Spleen (tissue), 11 donors: ENCODE data around the gene SLC30A4. TPM values are rescaled to one million over a fixed set of nuclear protein-coding genes. Genes with fewer than 3 reads are reported as not detected.
"Not testable (repeated sequence)": the region's sequence is repeated elsewhere in the genome, so short reads cannot be mapped to it uniquely, and the experiment has no call there.

Experiments used
- DNase-seq: peaks from one replicate; pipeline ENCODE4 v3.0.0-alpha.2; 2020
- H3K27ac ChIP-seq, 8 donors: fragments of 200-600 bp; sonication (generic) in 7 of 8; 1 replicate in 4 of 8; 2 replicates in 4 of 8; pipeline versions ENCODE4 v1.5.0 to v1.8.0; 2016 to 2021; ENCODE audit warnings: inconsistent platforms in 4 of 8, mild to moderate bottlenecking in 4 of 8, moderate library complexity in 1 of 8
- H3K27me3 ChIP-seq, 7 donors: fragments of 200-600 bp; sonication (generic) in 6 of 7; replicated peaks in 1 of 7; 1 replicate in 4 of 7; 2 replicates in 3 of 7; pipeline versions ENCODE4 v1.5.0 to v1.8.0; 2016 to 2021; ENCODE audit warnings: inconsistent platforms in 3 of 7, mild to moderate bottlenecking in 1 of 7
- H3K36me3 ChIP-seq, 6 donors: fragments of 200-600 bp; sonication (generic) in 5 of 6; 1 replicate in 4 of 6; 2 replicates in 2 of 6; pipeline versions ENCODE4 v1.5.0 to v1.8.0; 2016 to 2021; ENCODE audit warnings: inconsistent platforms in 2 of 6
- H3K4me1 ChIP-seq, 6 donors: fragments of 200-600 bp; sonication (generic) in 5 of 6; 1 replicate in 3 of 6; 2 replicates in 3 of 6; pipeline versions ENCODE4 v1.5.0 to v1.8.0; 2016 to 2021; ENCODE audit warnings: inconsistent platforms in 3 of 6
- H3K4me3 ChIP-seq, 8 donors: fragments of 200-600 bp; sonication (generic) in 7 of 8; 1 replicate in 4 of 8; 2 replicates in 4 of 8; pipeline versions ENCODE4 v1.5.0 to v1.8.0; 2016 to 2021; ENCODE audit warnings: inconsistent platforms in 4 of 8, mild to moderate bottlenecking in 4 of 8, moderate library complexity in 2 of 8
- H3K9me3 ChIP-seq, 8 donors: fragments of 200-600 bp; sonication (generic) in 7 of 8; 1 replicate in 4 of 8; 2 replicates in 4 of 8; pipeline versions ENCODE4 v1.5.0 to v1.8.0; 2016 to 2021; ENCODE audit warnings: inconsistent platforms in 4 of 8
- POLR2A ChIP-seq, 3 donors: fragments of 450-650 bp; IDR thresholded peaks; one replicate each; pipeline ENCODE4 v1.5.1; 2017; ENCODE audit warnings: antibody characterized with exemption in 3 of 3, mild to moderate bottlenecking in 1 of 3
- POLR2AphosphoS5 ChIP-seq, 3 donors: sonication (generic); formaldehyde crosslinking; IDR thresholded peaks; one replicate each; pipeline ENCODE4 v1.5.1; 2017; ENCODE audit warnings: antibody characterized with exemption in 3 of 3
- WGBS, 5 donors: extraction: QIAGEN DNeasy Blood & Tissue Kit in 3 of 5; methylation state at CpG; one replicate each; pipeline versions ENCODE4 v1.1.5 to v1.1.7; 2013 to 2018; 5-methylcytosine and 5-hydroxymethylcytosine counted together
- intact Hi-C: fragments of 100-400 bp; cut with DNase I; formaldehyde crosslinking; loops from one replicate; pipeline ENCODE4 v1.15.0; 2023; ENCODE audit warnings: low total_unique reads
- polyA plus RNA-seq, 3 donors: library from polyadenylated mRNA; stranded (reverse); fragments of 200-250 nt; gene quantifications; one replicate each; pipeline ENCODE4 v1.2.1, GENCODE V29; 2013
- total RNA-seq, 7 donors: library from RNA; depleted of rRNA in 3 of 7; stranded (reverse); fragments of >200 nt in 3 of 7; fragmentation: NEBNext Ultra II Directional in 4 of 7; extraction: Animal tissue kit (Norgen Biotek cat#: 25700) in 4 of 7; gene quantifications; one replicate each; pipeline versions ENCODE4 v1.1.0 to v1.2.1, GENCODE V29; 2016 to 2021
- TF ChIP-seq, protein P1 (sequence below), 11 experiments: fragments of 200-600 bp in 7 of 11; fragments of 450-650 bp in 4 of 11; sonication (generic) in 4 of 11; IDR thresholded peaks in 8 of 11; conservative IDR thresholded peaks in 3 of 11; 1 replicate in 7 of 11; 2 replicates in 4 of 11; pipeline versions ENCODE4 v1.4.0 to v1.8.0; 2016 to 2021; ENCODE audit warnings: antibody characterized with exemption in 11 of 11, inconsistent platforms in 4 of 11, mild to moderate bottlenecking in 1 of 11
- donor health status: healthy with polysubstance abuse.
- donor health status: DM: no; HTN: no; CAD: no; lungs with moderate emphysema.
- donor health status: DM: no; HTN: no; CAD: no.
- donor health status: Bipolar disorder and iron deficiency.
- donor health status: healthy.
- donor health status: DM: no; HTN: no; CAD: no.
- donor health status: DM: yes; HTN: yes; CAD: no.

The SLC30A4 gene
- total and polyA plus RNA-seq, 10 donors: 1.0 to 11.8 (median 7.8) TPM

DNA sequence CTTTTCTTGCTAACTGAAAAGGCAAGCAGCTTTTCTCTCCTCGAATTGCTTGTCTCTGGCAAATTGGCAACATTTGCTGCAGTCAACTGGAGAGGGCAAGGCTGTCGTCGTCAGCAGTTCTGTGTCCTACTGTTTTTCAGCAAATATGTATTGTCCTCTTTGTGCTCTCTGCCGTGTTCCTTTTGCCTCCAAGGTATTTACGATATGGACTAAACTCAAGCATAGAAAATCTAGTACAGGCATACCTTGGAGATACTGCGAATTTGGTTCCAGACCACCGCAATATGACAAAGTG lies 558 bp upstream of the SLC30A4 start:
- intact Hi-C loops: loop anchor here (10.0 kb wide), 1 partner anchor 62 kb away; the partner anchor contains the start of gene BLOC1S6
- H3K27me3 ChIP-seq: peaks cover 0 to 22% (median 0%) of the 10 kb centered on the region in 7 donors
- H3K27ac ChIP-seq: peak overlapping the region; percentile 63 to 89 (median 86)
- 32 to 40% (median 33%) methylated on average over 7 of the region's 7 CpGs for WGBS, 5 donors
- no peak for DNase-seq
- H3K9me3 ChIP-seq: no peaks in the 10 kb centered on the region
- H3K4me3 ChIP-seq: peak overlapping the region; percentile 73 to 92 (median 79)
- peaks cover 0 to 1% (median 0%) of the 10 kb centered on the region in 6 donors for H3K36me3 ChIP-seq
- H3K4me1 ChIP-seq: peaks cover 8 to 58% (median 31%) of the 10 kb centered on the region in 6 donors
- TF ChIP-seq POLR2AphosphoS5 (IDR thresholded peaks at IDR 0.05) (no peak), POLR2A (IDR thresholded peaks at IDR 0.05) (no peak)
- TF ChIP-seq, protein P1, sequence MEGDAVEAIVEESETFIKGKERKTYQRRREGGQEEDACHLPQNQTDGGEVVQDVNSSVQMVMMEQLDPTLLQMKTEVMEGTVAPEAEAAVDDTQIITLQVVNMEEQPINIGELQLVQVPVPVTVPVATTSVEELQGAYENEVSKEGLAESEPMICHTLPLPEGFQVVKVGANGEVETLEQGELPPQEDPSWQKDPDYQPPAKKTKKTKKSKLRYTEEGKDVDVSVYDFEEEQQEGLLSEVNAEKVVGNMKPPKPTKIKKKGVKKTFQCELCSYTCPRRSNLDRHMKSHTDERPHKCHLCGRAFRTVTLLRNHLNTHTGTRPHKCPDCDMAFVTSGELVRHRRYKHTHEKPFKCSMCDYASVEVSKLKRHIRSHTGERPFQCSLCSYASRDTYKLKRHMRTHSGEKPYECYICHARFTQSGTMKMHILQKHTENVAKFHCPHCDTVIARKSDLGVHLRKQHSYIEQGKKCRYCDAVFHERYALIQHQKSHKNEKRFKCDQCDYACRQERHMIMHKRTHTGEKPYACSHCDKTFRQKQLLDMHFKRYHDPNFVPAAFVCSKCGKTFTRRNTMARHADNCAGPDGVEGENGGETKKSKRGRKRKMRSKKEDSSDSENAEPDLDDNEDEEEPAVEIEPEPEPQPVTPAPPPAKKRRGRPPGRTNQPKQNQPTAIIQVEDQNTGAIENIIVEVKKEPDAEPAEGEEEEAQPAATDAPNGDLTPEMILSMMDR (IDR thresholded peaks at IDR 0.05 in 8 of 11, conservative IDR thresholded peaks at IDR 0.05 in 3 of 11): no peak

DNA sequence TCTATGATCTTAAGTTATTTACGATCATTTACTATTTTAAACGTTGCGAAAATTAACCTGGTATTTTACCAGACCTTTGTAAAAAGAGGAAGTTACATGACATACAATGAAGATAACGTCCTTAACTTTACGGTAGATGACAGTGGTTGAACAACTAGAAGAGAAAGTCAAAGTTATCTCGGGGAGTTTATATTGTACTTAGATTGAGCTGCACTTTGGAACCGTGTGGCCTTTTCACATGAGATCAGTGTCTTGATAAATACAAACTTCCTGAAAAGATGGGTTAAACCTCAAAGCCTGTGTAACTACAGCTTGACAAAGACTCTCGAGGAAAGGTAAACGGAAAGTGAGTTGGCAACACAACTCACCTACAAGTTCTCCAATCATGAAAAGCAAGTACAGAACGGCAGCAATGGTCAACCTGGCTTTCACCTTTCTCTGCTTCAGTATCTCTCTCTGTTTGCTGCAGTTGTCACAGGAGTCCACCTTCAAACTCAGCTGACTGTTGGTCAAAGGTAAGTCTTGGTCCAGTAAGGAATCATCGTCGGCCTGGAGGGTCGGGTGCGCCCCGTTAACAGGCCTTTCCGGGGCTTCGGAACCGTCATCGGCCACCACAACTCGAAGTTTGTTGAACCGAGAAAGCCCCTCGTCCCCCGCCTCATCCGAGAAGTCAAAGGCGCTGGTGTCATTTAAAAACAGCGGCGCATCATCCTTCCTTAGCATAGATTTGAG lies 793 bp downstream of the SLC30A4 start:
- Histone ChIP-seq H3K36me3 (peaks cover 0 to 6% (median 0%) of the 10 kb centered on the region in 6 donors), H3K27ac (peak overlapping the region; percentile 69 to 89 (median 86)), H3K4me3 (peak overlapping the region; percentile 73 to 92 (median 79)), H3K27me3 (peaks cover 0 to 22% (median 0%) of the 10 kb centered on the region in 7 donors), H3K4me1 (peaks cover 8 to 52% (median 31%) of the 10 kb centered on the region in 6 donors), H3K9me3 (no peaks in the 10 kb centered on the region)
- DNase-seq: no peak
- 3 to 6% (median 3%) methylated on average over 16 to 27 of the region's 27 CpGs for WGBS, 5 donors
- TF ChIP-seq POLR2A (IDR thresholded peaks at IDR 0.05): no peak
- TF ChIP-seq POLR2AphosphoS5 (IDR thresholded peaks at IDR 0.05): no peak
- TF ChIP-seq, protein P1 (IDR thresholded peaks at IDR 0.05 in 8 of 11, conservative IDR thresholded peaks at IDR 0.05 in 3 of 11): no peak
- intact Hi-C loops: loop anchor here (10.0 kb wide), 1 partner anchor 63 kb away; the partner anchor contains the start of gene BLOC1S6

DNA sequence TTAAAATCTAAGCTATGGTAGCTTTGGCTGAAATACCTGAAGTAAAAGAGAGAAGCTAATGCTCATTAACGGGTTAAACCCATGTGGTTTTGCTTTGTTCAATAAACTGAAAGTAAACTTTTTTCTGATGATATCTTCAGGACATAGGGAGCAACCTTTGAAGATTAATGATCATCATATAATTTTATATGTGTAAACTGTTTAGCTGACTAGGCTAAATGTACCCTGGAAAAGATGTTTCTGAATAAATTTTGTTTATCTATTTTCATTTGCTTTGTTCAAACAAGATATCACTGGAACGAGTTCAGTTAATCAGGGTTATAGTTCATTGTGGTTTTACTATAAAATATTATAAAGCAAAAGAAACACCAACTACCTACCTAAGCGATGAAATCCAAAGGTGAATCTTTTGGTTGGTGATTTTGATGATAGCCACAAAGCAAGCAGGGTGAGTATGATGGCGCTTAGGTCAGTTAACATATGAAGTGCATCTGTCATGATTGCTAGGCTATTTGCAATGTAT lies 11.7 kb downstream of the SLC30A4 start:
- Histone ChIP-seq H3K27me3 (no peaks in the 10 kb centered on the region), H3K27ac (no peak overlapping the region), H3K4me1 (no peaks in the 10 kb centered on the region), H3K9me3 (no peaks in the 10 kb centered on the region), H3K36me3 (peaks cover 0 to 56% (median 15%) of the 10 kb centered on the region in 6 donors), H3K4me3 (no peak overlapping the region)
- intact Hi-C loops: no loop called here
- no peak for DNase-seq
- 83 to 91% (median 90%) methylated on average over 4 of the region's 4 CpGs for WGBS, 5 donors
- TF ChIP-seq POLR2A (IDR thresholded peaks at IDR 0.05): no peak
- TF ChIP-seq, protein P1 (IDR thresholded peaks at IDR 0.05 in 8 of 11, conservative IDR thresholded peaks at IDR 0.05 in 3 of 11): no peak
- TF ChIP-seq POLR2AphosphoS5 (IDR thresholded peaks at IDR 0.05): no peak

- DNase-seq, H3K4me1 ChIP-seq, H3K9me3 ChIP-seq, H3K27ac ChIP-seq, H3K4me3 ChIP-seq, intact Hi-C loops, H3K27me3 ChIP-seq: not testable (repeated sequence)
- WGBS, 5 donors: 95 to 99% (median 98%) methylated on average over 6 of the region's 6 CpGs
- H3K36me3 ChIP-seq: peaks cover 0 to 65% (median 15%) of the 10 kb centered on the region in 6 donors
Measured at GRCh38 chr15:45507143-45507542, 15.4 kb downstream of the SLC30A4 start.
